KMS-11 (cell line): Measurements from ENCODE around the gene SLC25A24.

Experiments used
- H2AFZ ChIP-seq: fragments of 200-600 bp; sonication (generic); 2 replicates; pipeline ENCODE4 v1.6.1; 2016; ENCODE audit warnings: antibody characterized with exemption, mixed run types, low read depth
- H3K27ac ChIP-seq: fragments of 200-600 bp; sonication (generic); 2 replicates; pipeline ENCODE4 v1.6.1; 2016; ENCODE audit warnings: mild to moderate bottlenecking, mixed run types
- H3K27me3 ChIP-seq: fragments of 200-600 bp; sonication (generic); 2 replicates; pipeline ENCODE4 v1.6.1; 2017; ENCODE audit warnings: mild to moderate bottlenecking, low read depth, mixed run types, moderate library complexity; ENCODE audit not compliant: insufficient read depth
- H3K36me3 ChIP-seq: fragments of 200-600 bp; sonication (generic); 2 replicates; pipeline ENCODE4 v1.6.1; 2017; ENCODE audit warnings: mild to moderate bottlenecking, mixed run types; ENCODE audit not compliant: insufficient read depth
- H3K4me1 ChIP-seq: fragments of 200-600 bp; sonication (generic); 2 replicates; pipeline ENCODE4 v1.6.1; 2016; ENCODE audit warnings: mild to moderate bottlenecking, low read depth, mixed run types; ENCODE audit not compliant: poor library complexity, severe bottlenecking
- H3K4me2 ChIP-seq: fragments of 200-600 bp; sonication (generic); 2 replicates; pipeline ENCODE4 v1.7.0; 2016; ENCODE audit warnings: mild to moderate bottlenecking, mixed run types
- H3K4me3 ChIP-seq: fragments of 200-600 bp; sonication (generic); IDR thresholded peaks from 2 replicates; pipeline ENCODE4 v1.6.1; 2017; ENCODE audit warnings: low read depth, low read length, mixed read lengths; ENCODE audit not compliant: insufficient read depth
- H3K79me2 ChIP-seq: fragments of 200-600 bp; sonication (generic); 2 replicates; pipeline ENCODE4 v1.6.1; 2016; ENCODE audit warnings: low read depth, mixed run types; ENCODE audit not compliant: insufficient read depth
- H3K9ac ChIP-seq: fragments of 200-600 bp; sonication (generic); 2 replicates; pipeline ENCODE4 v1.6.1; 2016; ENCODE audit warnings: mild to moderate bottlenecking, mixed run types
- H4K20me1 ChIP-seq: fragments of 200-600 bp; sonication (generic); 2 replicates; pipeline ENCODE4 v1.6.1; 2016; ENCODE audit warnings: mild to moderate bottlenecking, mixed run types; ENCODE audit not compliant: insufficient read depth
- TF ChIP-seq, protein P1 (sequence below): fragments of 200-600 bp; sonication (generic); conservative IDR thresholded peaks from 2 replicates; pipeline ENCODE4 v1.6.1; 2017; ENCODE audit warnings: low read depth, mild to moderate bottlenecking, antibody characterized with exemption, low read length, moderate library complexity, mixed read lengths

The SLC25A24 gene

DNA sequence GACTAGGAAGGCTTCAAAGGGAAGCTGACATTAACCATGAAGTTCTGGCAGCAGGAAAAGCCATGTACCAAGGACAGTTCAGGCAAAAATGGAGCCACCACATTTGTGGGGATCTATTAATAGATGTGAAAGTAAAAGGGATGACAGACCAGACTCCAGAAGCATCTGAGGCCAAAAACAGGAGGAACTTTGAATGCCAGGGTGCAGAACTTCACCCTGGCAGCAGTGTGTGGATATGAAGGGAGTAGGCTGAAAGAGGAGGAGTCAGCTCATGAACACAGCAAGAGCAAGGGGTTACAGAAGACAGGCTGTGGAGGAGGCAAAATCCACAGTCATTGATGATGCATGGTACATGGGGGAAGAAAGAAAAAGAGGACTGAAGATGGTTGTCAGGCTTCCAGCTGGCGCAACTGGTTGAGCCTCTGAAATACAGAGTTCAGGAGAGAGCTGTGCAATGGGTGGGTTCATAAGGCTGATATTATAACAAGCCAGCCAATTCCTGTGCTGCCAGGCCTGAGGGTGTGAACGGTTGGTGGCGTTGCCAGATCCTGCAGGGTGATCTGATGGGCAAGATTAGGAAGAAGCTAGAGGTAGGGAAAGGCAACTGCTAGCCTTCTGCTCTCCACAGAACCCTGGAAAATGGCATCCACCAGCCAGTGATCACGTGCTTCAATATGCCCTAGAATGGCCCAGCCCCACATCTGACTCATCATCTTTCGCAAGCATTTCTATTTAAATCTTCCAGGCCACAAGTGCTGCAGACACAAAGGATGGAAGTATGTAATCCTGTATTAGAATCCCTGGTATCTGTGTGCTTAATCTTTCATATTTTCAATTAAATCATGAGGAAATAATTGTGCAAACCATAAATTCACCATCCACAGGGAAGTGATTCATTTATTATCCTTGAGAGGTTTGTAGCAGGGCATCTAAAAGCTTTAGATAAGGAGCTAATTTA, 81.9 kb downstream of the SLC25A24 start:
- peak overlapping the region; percentile 72 for H3K4me2 ChIP-seq
- no peaks in the 10 kb centered on the region for H3K79me2 ChIP-seq
- no peak overlapping the region for H3K4me3 ChIP-seq
- H3K27ac ChIP-seq: no peak overlapping the region
- no peaks in the 10 kb centered on the region for H3K27me3 ChIP-seq
- H2AFZ ChIP-seq: peak overlapping the region; percentile 48
- H3K36me3 ChIP-seq: no peaks in the 10 kb centered on the region
- H3K4me1 ChIP-seq: peaks cover 43% of the 10 kb centered on the region
- no peaks in the 10 kb centered on the region for H4K20me1 ChIP-seq
- TF ChIP-seq, protein P1, sequence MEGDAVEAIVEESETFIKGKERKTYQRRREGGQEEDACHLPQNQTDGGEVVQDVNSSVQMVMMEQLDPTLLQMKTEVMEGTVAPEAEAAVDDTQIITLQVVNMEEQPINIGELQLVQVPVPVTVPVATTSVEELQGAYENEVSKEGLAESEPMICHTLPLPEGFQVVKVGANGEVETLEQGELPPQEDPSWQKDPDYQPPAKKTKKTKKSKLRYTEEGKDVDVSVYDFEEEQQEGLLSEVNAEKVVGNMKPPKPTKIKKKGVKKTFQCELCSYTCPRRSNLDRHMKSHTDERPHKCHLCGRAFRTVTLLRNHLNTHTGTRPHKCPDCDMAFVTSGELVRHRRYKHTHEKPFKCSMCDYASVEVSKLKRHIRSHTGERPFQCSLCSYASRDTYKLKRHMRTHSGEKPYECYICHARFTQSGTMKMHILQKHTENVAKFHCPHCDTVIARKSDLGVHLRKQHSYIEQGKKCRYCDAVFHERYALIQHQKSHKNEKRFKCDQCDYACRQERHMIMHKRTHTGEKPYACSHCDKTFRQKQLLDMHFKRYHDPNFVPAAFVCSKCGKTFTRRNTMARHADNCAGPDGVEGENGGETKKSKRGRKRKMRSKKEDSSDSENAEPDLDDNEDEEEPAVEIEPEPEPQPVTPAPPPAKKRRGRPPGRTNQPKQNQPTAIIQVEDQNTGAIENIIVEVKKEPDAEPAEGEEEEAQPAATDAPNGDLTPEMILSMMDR: no peak
- H3K9ac ChIP-seq: no peak overlapping the region

DNA sequence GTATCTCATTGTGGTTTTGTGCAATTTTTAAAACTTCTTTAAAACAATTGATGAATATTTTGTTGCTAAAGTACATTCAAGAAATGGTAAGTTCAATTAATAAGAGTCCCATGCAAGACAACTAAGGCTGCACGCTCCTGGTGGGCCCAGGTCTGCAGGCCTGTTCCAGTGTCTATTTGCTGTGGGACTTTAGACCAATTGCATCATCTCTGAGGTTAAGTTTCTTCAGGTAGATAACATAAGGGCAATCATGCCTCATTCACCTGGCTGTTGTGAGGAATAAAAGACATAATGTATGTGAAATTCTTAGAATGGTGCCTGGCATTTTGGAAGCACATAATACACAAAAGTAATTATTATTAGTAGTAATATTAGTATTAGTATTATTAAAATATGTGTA, 82.9 kb downstream of the SLC25A24 start:
- no peak overlapping the region for H3K9ac ChIP-seq
- no peaks in the 10 kb centered on the region for H4K20me1 ChIP-seq
- no peak overlapping the region for H3K27ac ChIP-seq
- H3K79me2 ChIP-seq: no peaks in the 10 kb centered on the region
- no peaks in the 10 kb centered on the region for H3K36me3 ChIP-seq
- TF ChIP-seq, protein P1: no peak
- no peaks in the 10 kb centered on the region for H3K27me3 ChIP-seq
- H2AFZ ChIP-seq: no peak overlapping the region
- H3K4me2 ChIP-seq: no peak overlapping the region
- H3K4me3 ChIP-seq: no peak overlapping the region
- H3K4me1 ChIP-seq: peaks cover 43% of the 10 kb centered on the region

DNA sequence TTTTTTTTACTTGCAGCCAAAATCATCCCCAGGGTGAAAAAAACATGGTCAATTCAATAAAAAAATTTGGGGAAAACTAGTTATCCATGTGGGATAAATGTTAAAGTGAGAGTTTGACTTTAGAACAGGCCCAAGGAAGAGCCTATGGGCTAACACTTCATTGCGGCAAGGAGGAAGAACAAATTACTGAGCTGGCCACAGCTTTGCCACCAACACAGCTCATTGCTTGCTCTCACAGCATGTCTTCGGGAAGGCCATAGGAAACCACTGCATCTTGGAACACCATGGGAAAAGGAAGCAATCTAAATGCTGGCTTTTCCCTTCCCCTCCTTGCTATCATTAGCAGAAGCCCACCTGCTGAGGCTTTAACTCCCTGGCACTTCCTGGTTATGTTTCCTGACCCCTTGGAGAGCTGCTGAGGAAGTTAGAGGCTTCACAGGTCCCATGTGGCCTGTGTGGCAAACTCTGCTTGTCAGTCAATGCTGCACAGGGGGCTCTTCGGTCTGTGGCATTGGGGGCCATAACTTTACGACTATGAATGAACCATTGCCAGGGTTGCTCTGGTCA, 86.0 kb downstream of the SLC25A24 start:
- H3K4me1 ChIP-seq: peaks cover 20% of the 10 kb centered on the region
- H3K79me2 ChIP-seq: no peaks in the 10 kb centered on the region
- TF ChIP-seq, protein P1: no peak
- H3K27me3 ChIP-seq: no peaks in the 10 kb centered on the region
- no peak overlapping the region for H3K9ac ChIP-seq
- no peak overlapping the region for H3K4me3 ChIP-seq
- H3K27ac ChIP-seq: no peak overlapping the region
- H2AFZ ChIP-seq: no peak overlapping the region
- H3K36me3 ChIP-seq: no peaks in the 10 kb centered on the region
- no peaks in the 10 kb centered on the region for H4K20me1 ChIP-seq
- no peak overlapping the region for H3K4me2 ChIP-seq

DNA sequence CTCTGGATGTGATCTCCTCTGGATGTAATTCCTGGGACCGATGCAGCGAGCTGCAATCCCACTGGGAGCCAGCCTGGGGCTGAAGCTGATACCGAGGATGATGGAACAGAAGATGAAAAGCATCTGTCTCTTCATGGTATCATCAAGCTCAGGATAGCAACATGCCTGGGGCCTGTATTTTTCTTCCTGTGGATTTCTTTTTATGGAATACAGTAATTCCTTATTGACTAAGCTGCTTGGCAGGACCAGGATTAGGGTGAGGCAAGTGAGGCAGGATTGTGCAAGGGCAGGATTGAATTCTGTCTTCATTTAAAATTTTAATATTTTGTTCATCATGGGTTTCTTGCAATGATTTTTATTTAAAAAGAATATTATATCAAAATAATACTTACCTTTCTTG, 86.6 kb downstream of the SLC25A24 start:
- TF ChIP-seq, protein P1: no peak
- no peaks in the 10 kb centered on the region for H3K27me3 ChIP-seq
- no peak overlapping the region for H3K4me2 ChIP-seq
- no peak overlapping the region for H2AFZ ChIP-seq
- peaks cover 14% of the 10 kb centered on the region for H3K4me1 ChIP-seq
- no peaks in the 10 kb centered on the region for H4K20me1 ChIP-seq
- no peak overlapping the region for H3K27ac ChIP-seq
- no peaks in the 10 kb centered on the region for H3K36me3 ChIP-seq
- no peak overlapping the region for H3K4me3 ChIP-seq
- H3K79me2 ChIP-seq: no peaks in the 10 kb centered on the region
- H3K9ac ChIP-seq: no peak overlapping the region
